ENCODE measurements around the gene PTPRG. TPM values are rescaled to one million over a fixed set of nuclear protein-coding genes. Genes with fewer than 3 reads are reported as not detected.

Gene PTPRG
- total RNA-seq, 2 experiments from 2014 or later: 0.03 to 0.05 TPM

DNA sequence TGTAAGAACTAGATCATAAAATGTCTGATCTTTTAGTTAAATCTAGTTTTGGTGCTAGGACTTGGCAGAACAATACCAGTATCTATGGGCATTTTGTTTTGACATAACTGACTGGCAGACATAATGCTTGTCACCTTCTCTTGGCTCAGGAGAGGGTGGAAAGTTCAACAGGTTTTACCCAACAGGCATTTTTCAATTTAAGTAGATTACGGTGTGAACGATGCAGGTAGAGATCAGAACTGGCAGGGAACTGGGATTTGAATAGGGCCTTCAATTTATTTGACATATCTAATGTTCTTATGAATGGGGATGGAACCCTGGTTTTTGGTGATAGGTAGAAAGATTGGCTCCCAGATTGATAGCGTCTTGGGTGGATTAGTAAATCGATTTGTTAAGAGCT is 460.9 kb downstream of the PTPRG start:
- CTCF ChIA-PET: no interaction called here

GRCh38 chr3:62024882-62025281 is 463.5 kb downstream of the PTPRG start:
- Mint-ChIP-seq H3K4me3 (no peak overlapping the region), H3K36me3 (ENCODE audit: low read depth) (no peaks in the 10 kb centered on the region), H3K9me3 (no peaks in the 10 kb centered on the region), H3K27ac (no peak overlapping the region), H3K27me3 (peaks cover 7% of the 10 kb centered on the region), H3K4me1 (ENCODE audit: low read depth) (no peaks in the 10 kb centered on the region)
- ChIA-PET CTCF (no interaction called here), POLR2A (no interaction called here)
- TF ChIP-seq, protein P1, sequence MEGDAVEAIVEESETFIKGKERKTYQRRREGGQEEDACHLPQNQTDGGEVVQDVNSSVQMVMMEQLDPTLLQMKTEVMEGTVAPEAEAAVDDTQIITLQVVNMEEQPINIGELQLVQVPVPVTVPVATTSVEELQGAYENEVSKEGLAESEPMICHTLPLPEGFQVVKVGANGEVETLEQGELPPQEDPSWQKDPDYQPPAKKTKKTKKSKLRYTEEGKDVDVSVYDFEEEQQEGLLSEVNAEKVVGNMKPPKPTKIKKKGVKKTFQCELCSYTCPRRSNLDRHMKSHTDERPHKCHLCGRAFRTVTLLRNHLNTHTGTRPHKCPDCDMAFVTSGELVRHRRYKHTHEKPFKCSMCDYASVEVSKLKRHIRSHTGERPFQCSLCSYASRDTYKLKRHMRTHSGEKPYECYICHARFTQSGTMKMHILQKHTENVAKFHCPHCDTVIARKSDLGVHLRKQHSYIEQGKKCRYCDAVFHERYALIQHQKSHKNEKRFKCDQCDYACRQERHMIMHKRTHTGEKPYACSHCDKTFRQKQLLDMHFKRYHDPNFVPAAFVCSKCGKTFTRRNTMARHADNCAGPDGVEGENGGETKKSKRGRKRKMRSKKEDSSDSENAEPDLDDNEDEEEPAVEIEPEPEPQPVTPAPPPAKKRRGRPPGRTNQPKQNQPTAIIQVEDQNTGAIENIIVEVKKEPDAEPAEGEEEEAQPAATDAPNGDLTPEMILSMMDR (IDR thresholded peaks at IDR 0.05): no peak
- Histone ChIP-seq H3K36me3 (ENCODE audit: insufficient read depth, low read length) (no peaks in the 10 kb centered on the region), H3K9me3 (ENCODE audit: control insufficient read depth in 1 of 2, insufficient read depth in 1 of 2, low read length in 2 of 2) (no peaks in the 10 kb centered on the region), H3K4me1 (ENCODE audit: insufficient read depth, low read length) (no peaks in the 10 kb centered on the region), H3K27ac (ENCODE audit: low read depth in 1 of 2, low read length in 2 of 2) (no peak overlapping the region), H3K27me3 (ENCODE audit: control insufficient read depth in 1 of 2, insufficient read depth in 2 of 2, low read length in 2 of 2) (no peaks in the 10 kb centered on the region), H3K4me3 (ENCODE audit: low read length) (no peak overlapping the region)
- intact Hi-C loops (cut with DNase I, micrococcal nuclease): no loop called here
- DNase-seq (no peak), ATAC-seq (ENCODE audit: poor library complexity) (no peak)

More for the DNA sequence above, 460.9 kb downstream of the PTPRG start:
- ATAC-seq (ENCODE audit: poor library complexity) (no peak), DNase-seq (no peak)
- Mint-ChIP-seq H3K27ac (no peak overlapping the region), H3K36me3 (ENCODE audit: low read depth) (no peaks in the 10 kb centered on the region), H3K4me1 (ENCODE audit: low read depth) (no peaks in the 10 kb centered on the region), H3K27me3 (peaks cover 8% of the 10 kb centered on the region), H3K4me3 (no peak overlapping the region), H3K9me3 (peaks cover 3% of the 10 kb centered on the region)
- POLR2A ChIA-PET: no interaction called here
- H3K36me3 ChIP-seq (ENCODE audit: insufficient read depth, low read length): no peaks in the 10 kb centered on the region
- intact Hi-C loops (cut with DNase I, micrococcal nuclease): no loop called here
- peaks cover 0 to 3% of the 10 kb centered on the region in 2 experiments for H3K9me3 ChIP-seq (ENCODE audit: control insufficient read depth in 1 of 2, insufficient read depth in 1 of 2, low read length in 2 of 2)
- no peak overlapping the region for H3K4me3 ChIP-seq (ENCODE audit: low read length)
- no peak overlapping the region for H3K27ac ChIP-seq (ENCODE audit: low read depth in 1 of 2, low read length in 2 of 2)
- no peaks in the 10 kb centered on the region for H3K27me3 ChIP-seq (ENCODE audit: control insufficient read depth in 1 of 2, insufficient read depth in 2 of 2, low read length in 2 of 2)
- TF ChIP-seq, protein P1 (IDR thresholded peaks at IDR 0.05): no peak
- H3K4me1 ChIP-seq (ENCODE audit: insufficient read depth, low read length): no peaks in the 10 kb centered on the region

- Mint-ChIP-seq H3K9me3 (no peaks in the 10 kb centered on the region), H3K27ac (no peak overlapping the region), H3K4me1 (ENCODE audit: low read depth) (no peaks in the 10 kb centered on the region), H3K4me3 (no peak overlapping the region), H3K36me3 (ENCODE audit: low read depth) (no peaks in the 10 kb centered on the region), H3K27me3 (peaks cover 7% of the 10 kb centered on the region)
- TF ChIP-seq, protein P1 (IDR thresholded peaks at IDR 0.05): no peak
- ChIA-PET POLR2A (no interaction called here), CTCF (no interaction called here)
- intact Hi-C loops (cut with DNase I, micrococcal nuclease): no loop called here
- H3K4me3 ChIP-seq (ENCODE audit: low read length): no peak overlapping the region
- H3K4me1 ChIP-seq (ENCODE audit: insufficient read depth, low read length): no peaks in the 10 kb centered on the region
- no peak for DNase-seq
- ATAC-seq (ENCODE audit: poor library complexity): no peak
- H3K36me3 ChIP-seq (ENCODE audit: insufficient read depth, low read length): no peaks in the 10 kb centered on the region
- H3K27me3 ChIP-seq (ENCODE audit: control insufficient read depth in 1 of 2, insufficient read depth in 2 of 2, low read length in 2 of 2): no peaks in the 10 kb centered on the region
- H3K27ac ChIP-seq (ENCODE audit: low read depth in 1 of 2, low read length in 2 of 2): no peak overlapping the region
- H3K9me3 ChIP-seq (ENCODE audit: control insufficient read depth in 1 of 2, insufficient read depth in 1 of 2, low read length in 2 of 2): no peaks in the 10 kb centered on the region
Measured at GRCh38 chr3:62025913-62026312, 464.5 kb downstream of the PTPRG start.

Measured in CD4-positive, alpha-beta T cell (primary cell).